IMR-90 (cell line): ENCODE measurements around the gene CLOCK. TPM values are rescaled to one million over a fixed set of nuclear protein-coding genes. Genes with fewer than 3 reads are reported as not detected.

Source experiments
- ATAC-seq: fragments of 200-7000 bp; cut with Tn5 transposase; 2 replicates; pipeline ENCODE4 v1.9.1; 2020; ENCODE audit warnings: low read depth, mild to moderate bottlenecking, moderate library complexity
- BruUV-seq: library from RNA; stranded (reverse); fragments of 400-500 nt; replicated peaks from 2 replicates; lab custom pipeline; 2021; lab: Mats Ljungman, UMichigan
- CTCF ChIA-PET: fragments of 300-600 bp; formaldehyde crosslinking; extraction: SDS; loops from one replicate; lab custom pipeline; 2021; ENCODE audit warnings: antibody characterized with exemption; lab: Yijun Ruan, JAX
- POLR2A ChIA-PET: fragments of 300-600 bp; sonication (Branson Sonifier 250); formaldehyde crosslinking; loops from one replicate; lab custom pipeline; 2022; ENCODE audit warnings: antibody characterized with exemption; ENCODE audit not compliant: unreplicated experiment; lab: Charles Lee
- DNase-seq: peaks from one replicate; pipeline ENCODE4 v3.0.0; 2013
- H2AFZ ChIP-seq: replicated peaks from 2 replicates; pipeline ENCODE3; 2013; ENCODE audit warnings: low read length, mild to moderate bottlenecking; ENCODE audit not compliant: poor library complexity
- H2AK5ac ChIP-seq: 2 replicates; pipeline ENCODE4 v1.6.1; 2013; ENCODE audit warnings: low read depth, low read length, inconsistent platforms
- H2AK9ac ChIP-seq: replicated peaks from 2 replicates; pipeline ENCODE3; 2013; ENCODE audit warnings: mild to moderate bottlenecking, low read depth, low read length, moderate library complexity; ENCODE audit not compliant: poor library complexity
- H2BK120ac ChIP-seq: 2 replicates; pipeline ENCODE4 v1.6.1; 2013; ENCODE audit warnings: low read depth, low read length, inconsistent platforms
- H2BK15ac ChIP-seq: 3 replicates; pipeline ENCODE4 v1.6.1; 2013; ENCODE audit warnings: low read depth, low read length, inconsistent platforms
- H2BK20ac ChIP-seq: 2 replicates; pipeline ENCODE4 v1.6.1; 2013; ENCODE audit warnings: low read depth, mild to moderate bottlenecking, inconsistent platforms, low read length, moderate library complexity
- H2BK5ac ChIP-seq: 2 replicates; pipeline ENCODE4 v1.6.1; 2013; ENCODE audit warnings: mild to moderate bottlenecking, low read depth, low read length, inconsistent platforms; ENCODE audit not compliant: poor library complexity, severe bottlenecking
- H3K14ac ChIP-seq: replicated peaks from 2 replicates; pipeline ENCODE4 v1.6.1; 2013; ENCODE audit warnings: low read depth, low read length, inconsistent platforms
- H3K18ac ChIP-seq: 2 replicates; pipeline ENCODE4 v1.6.1; 2013; ENCODE audit warnings: low read depth, low read length, control low read depth
- H3K23ac ChIP-seq: 2 replicates; pipeline ENCODE4 v1.6.1; 2013; ENCODE audit warnings: low read depth, low read length, inconsistent platforms
- H3K27ac ChIP-seq: 2 replicates; pipeline ENCODE4 v1.5.1; 2013; ENCODE audit warnings: mild to moderate bottlenecking, control low read depth, low read length; ENCODE audit not compliant: insufficient read depth
- H3K27me3 ChIP-seq: 2 replicates; pipeline ENCODE4 v1.6.1; 2013; ENCODE audit warnings: low read length; ENCODE audit not compliant: control insufficient read depth, insufficient read depth
- H3K36me3 ChIP-seq: 2 replicates; pipeline ENCODE4 v1.6.1; 2013; ENCODE audit warnings: low read length, mixed read lengths; ENCODE audit not compliant: control insufficient read depth, insufficient read depth
- H3K4ac ChIP-seq: 2 replicates; pipeline ENCODE4 v1.6.1; 2013; ENCODE audit warnings: low read depth, low read length, inconsistent platforms
- H3K4me1 ChIP-seq: 2 replicates; pipeline ENCODE4 v1.6.1; 2013; ENCODE audit warnings: low read length, mixed read lengths; ENCODE audit not compliant: control insufficient read depth, insufficient read depth
- H3K4me2 ChIP-seq: 2 replicates; pipeline ENCODE4 v1.6.1; 2013; ENCODE audit warnings: low read depth, mild to moderate bottlenecking, control low read depth, low read length, moderate library complexity
- H3K4me3 ChIP-seq: 2 replicates; pipeline ENCODE4 v1.5.1; 2013; ENCODE audit warnings: low read depth, mild to moderate bottlenecking, control low read depth, low read length, moderate library complexity; ENCODE audit not compliant: insufficient read depth
- H3K56ac ChIP-seq: 2 replicates; pipeline ENCODE4 v1.6.1; 2013; ENCODE audit warnings: low read length, inconsistent platforms; ENCODE audit not compliant: insufficient read depth; ENCODE audit errors: extremely low read depth
- H3K79me1 ChIP-seq, 2 experiments: 2 replicates each; pipeline ENCODE4 v1.6.1; 2013; ENCODE audit warnings: low read length in 2 of 2, inconsistent platforms in 1 of 2, low read depth in 1 of 2
- H3K9ac ChIP-seq: 2 replicates; pipeline ENCODE4 v1.6.1; 2013; ENCODE audit warnings: low read depth, low read length, control low read depth
- H3K9me1 ChIP-seq: 2 replicates; pipeline ENCODE4 v1.6.1; 2013; ENCODE audit warnings: low read length, inconsistent platforms; ENCODE audit not compliant: insufficient read depth
- H3K9me3 ChIP-seq: 2 replicates; pipeline ENCODE4 v1.6.1; 2013; ENCODE audit warnings: low read length; ENCODE audit not compliant: control insufficient read depth, insufficient read depth
- H4K20me1 ChIP-seq: 2 replicates; pipeline ENCODE4 v1.6.1; 2013; ENCODE audit warnings: low read length, inconsistent platforms; ENCODE audit not compliant: insufficient read depth
- H4K5ac ChIP-seq: 2 replicates; pipeline ENCODE4 v1.6.1; 2013; ENCODE audit warnings: mild to moderate bottlenecking, low read depth, low read length, control low read depth
- H4K8ac ChIP-seq, 2 experiments: 2 replicates each; pipeline ENCODE4 v1.6.1; 2013; ENCODE audit warnings: low read depth in 2 of 2, low read length in 2 of 2, control low read depth in 1 of 2, inconsistent platforms in 1 of 2
- H4K91ac ChIP-seq: 2 replicates; pipeline ENCODE4 v1.6.1; 2013; ENCODE audit warnings: low read depth, low read length, inconsistent platforms; ENCODE audit not compliant: insufficient read depth
- BHLHE40 ChIP-seq: fragments of 150-350 bp; IDR thresholded peaks from 2 replicates; pipeline ENCODE4 v1.6.1; 2016; ENCODE audit warnings: mild to moderate bottlenecking, low read depth, low read length
- WGBS, 2 experiments: methylation state at CpG; one replicate each; pipeline versions ENCODE4 v1.1.5 to v1.1.7; 2013; ENCODE audit warnings: missing lambda C conversion rate in 2 of 2; ENCODE audit not compliant: insufficient read length in 1 of 2; ENCODE audit errors: extremely low coverage in 2 of 2; 5-methylcytosine and 5-hydroxymethylcytosine counted together
- dilution Hi-C: fragments of 300-500 bp; cut with HindIII; formaldehyde crosslinking; loops from one replicate; pipeline ENCODE4 v1.14.3; 2018; ENCODE audit warnings: low sequenced_read_pairs; ENCODE audit not compliant: unreplicated experiment
- in situ Hi-C: fragments of 300-500 bp; cut with MboI; formaldehyde crosslinking; loops from 3 replicates; pipeline ENCODE4 v1.14.3; 2019; ENCODE audit warnings: low sequenced_read_pairs, inconsistent platforms, mixed read lengths
- intact Hi-C: fragments of 100-400 bp; cut with micrococcal nuclease; formaldehyde crosslinking; loops from 2 replicates; pipeline ENCODE4 v1.10.0; 2022
- polyA plus RNA-seq, 3 experiments: library from polyadenylated mRNA; depleted of rRNA; stranded (reverse); fragments of >200 nt; gene quantifications; 2 replicates each; pipeline ENCODE4 v1.2.3, GENCODE V29; 2012; ENCODE audit warnings: low replicate concordance in 1 of 3
- total RNA-seq: library from RNA; depleted of rRNA; stranded (reverse); fragments of >200 nt; gene quantifications from 2 replicates; pipeline ENCODE4 v1.2.3, GENCODE V29; 2012

Gene CLOCK
- total and polyA plus RNA-seq, 2 of the 4 experiments (the other 2 are of a cell fraction) = 7.3 to 53.4 TPM

DNA sequence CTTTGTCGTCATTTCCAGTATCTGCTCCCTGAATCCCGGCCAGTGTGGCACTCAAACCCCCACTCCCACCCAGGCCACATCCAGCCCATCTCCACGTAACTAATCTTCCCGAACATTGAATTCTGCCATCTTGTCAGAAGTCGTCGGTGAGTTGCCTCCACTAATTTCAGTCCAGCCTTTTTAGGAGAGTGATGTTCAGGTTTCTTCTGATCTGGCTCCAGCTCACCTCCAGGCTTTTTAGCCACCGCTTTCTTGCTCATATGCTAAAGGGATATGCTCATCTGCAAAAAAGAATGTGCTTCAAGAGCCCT lies 149.6 kb downstream of the CLOCK start:
- BruUV-seq = no TSS peak
- H3K4ac ChIP-seq = peak overlapping the region; percentile 78

More for the DNA sequence above, 149.6 kb downstream of the CLOCK start:
- H3K56ac ChIP-seq = peak overlapping the region; percentile 92
- H3K36me3 ChIP-seq = peaks cover 9% of the 10 kb centered on the region
- no peaks in the 10 kb centered on the region for H3K27me3 ChIP-seq
- WGBS, 2 experiments = 25% methylated on average over 1 of the region's 7 CpGs; no CpG with 5 or more reads in 1 of the 2 experiments
- peak overlapping the region; percentile 95 for H3K18ac ChIP-seq
- intact Hi-C loops (loop anchor here (1.0 kb wide), 1 partner anchor 149 kb away; the partner anchor contains the start of gene CLOCK), dilution Hi-C loops (no loop called here), in situ Hi-C loops (no loop called here)
- TF ChIP-seq BHLHE40 = no peak
- H3K9me3 ChIP-seq = no peaks in the 10 kb centered on the region
- peak overlapping the region; percentile 99 for H3K27ac ChIP-seq
- peak overlapping the region; percentile 90 for H3K14ac ChIP-seq
- ChIA-PET CTCF (no interaction called here), POLR2A (no interaction called here)
- peak overlapping the region; percentile 1 for H2AFZ ChIP-seq
- H3K9me1 ChIP-seq = peaks cover 3% of the 10 kb centered on the region; the same call in 1 of the 2 replicates
- H2AK5ac ChIP-seq = peak overlapping the region; percentile 59
- ATAC-seq (no peak), DNase-seq (no peak)
- peak overlapping the region; percentile 54 for H4K91ac ChIP-seq
- H3K9ac ChIP-seq = peak overlapping the region; percentile 99
- peak overlapping the region; percentile 93 for H2AK9ac ChIP-seq
- H4K5ac ChIP-seq = peak overlapping the region; percentile 79
- H2BK5ac ChIP-seq = peak overlapping the region; percentile 95
- H2BK120ac ChIP-seq = peak overlapping the region; percentile 62; the same call in 1 of the 2 replicates
- peak overlapping the region; percentile 59 to 66 for H4K8ac ChIP-seq
- peaks cover 52% of the 10 kb centered on the region for H4K20me1 ChIP-seq
- peak overlapping the region; percentile 99 for H3K23ac ChIP-seq
- H2BK15ac ChIP-seq = peak overlapping the region; percentile 3; the same call in 1 of the 3 replicates
- H3K4me2 ChIP-seq = peak overlapping the region; percentile 91
- peaks cover 7% of the 10 kb centered on the region for H3K4me1 ChIP-seq
- H3K4me3 ChIP-seq = peak overlapping the region; percentile 99
- peaks cover 2 to 7% of the 10 kb centered on the region in 2 experiments; a peak in 2 of 4 replicates for H3K79me1 ChIP-seq
- H2BK20ac ChIP-seq = no peak overlapping the region
